Kidney tubule cell (primary cell): ENCODE measurements around the gene RETREG3.

Experiments used
- DNase-seq: peaks from one replicate; pipeline ENCODE4 v3.0.0-alpha.2; 2018; ENCODE audit warnings: low spot score

RETREG3 gene

GRCh38 chr17:42573095-42573494, 36.1 kb downstream of the RETREG3 start:
- DNase-seq: no peak

DNA sequence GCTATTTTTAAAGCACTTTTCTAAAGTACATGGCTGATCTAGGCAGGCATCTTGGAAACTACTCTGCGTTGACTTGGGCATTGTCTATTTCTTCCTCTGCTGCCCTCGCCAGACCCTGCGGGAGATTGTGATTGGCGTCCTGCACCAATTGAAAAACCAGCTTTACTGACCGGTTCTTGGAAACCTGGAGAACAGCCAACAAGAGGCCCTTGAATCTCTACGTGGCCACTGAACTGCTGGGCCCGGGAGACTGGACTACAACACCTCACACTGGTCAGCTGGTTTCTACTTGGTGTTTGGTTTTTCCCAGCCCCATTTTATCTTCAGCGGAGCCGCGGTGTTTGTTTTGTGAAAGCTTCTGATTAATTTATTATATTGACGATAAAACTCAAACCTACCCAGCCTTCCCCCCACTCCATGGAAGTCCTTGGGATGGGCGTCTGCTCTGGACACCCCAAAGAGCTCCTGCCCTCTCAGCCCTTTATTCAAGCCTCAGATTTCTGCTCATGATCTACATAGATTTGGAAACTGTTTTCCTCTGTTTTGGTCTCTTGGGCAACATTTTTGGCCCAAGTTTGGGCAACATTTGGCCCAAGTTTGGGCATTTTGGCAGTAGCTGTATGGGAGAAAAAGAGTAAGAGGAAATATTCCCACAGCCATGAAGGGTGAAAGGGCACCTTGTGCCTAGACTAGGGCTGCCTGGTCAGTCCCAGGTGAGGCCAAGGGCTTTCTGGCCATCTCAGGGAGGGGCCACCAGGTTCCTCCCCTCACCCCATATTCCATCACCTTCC, 37.5 kb downstream of the RETREG3 start:
- no peak for DNase-seq

GRCh38 chr17:42568341-42569111, 40.6 kb downstream of the RETREG3 start:
- no peak for DNase-seq

DNA sequence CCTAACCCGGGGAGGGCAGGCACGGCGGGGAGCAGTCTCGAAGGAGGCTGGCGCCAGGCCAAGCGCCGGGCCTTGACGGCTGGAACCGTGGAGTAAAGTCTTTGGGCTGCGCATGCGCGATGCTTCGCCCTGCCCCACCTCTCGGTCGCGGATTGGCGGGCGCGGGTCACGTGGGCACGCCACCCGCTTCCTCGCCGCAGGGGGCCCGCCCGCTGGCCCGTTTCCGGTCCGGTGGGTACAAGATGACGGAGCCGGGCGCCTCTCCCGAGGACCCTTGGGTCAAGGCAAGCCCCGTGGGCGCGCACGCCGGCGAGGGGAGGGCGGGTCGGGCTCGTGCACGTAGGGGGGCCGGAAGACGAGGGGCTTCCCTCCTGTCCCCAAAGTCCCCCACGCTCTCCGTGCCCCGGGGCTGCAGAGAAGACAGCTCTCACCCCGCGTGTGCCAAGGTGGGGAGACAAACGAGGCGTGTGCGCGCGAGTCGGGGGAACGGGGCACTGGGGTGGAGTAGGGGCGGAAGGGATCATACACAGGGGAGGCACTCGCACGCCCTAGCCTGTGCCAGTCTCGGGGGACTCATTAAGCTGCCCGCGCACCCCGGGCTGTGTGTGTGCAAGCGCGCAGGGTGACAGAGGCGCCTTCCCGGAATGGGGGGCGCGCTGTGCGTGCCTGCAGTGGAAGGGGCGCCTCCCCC, 42.1 kb downstream of the RETREG3 start, which contains the start of gene MLX:
MLX (plus strand) TSS at position 218 of the 691 bp plus-strand sequence; CDS start at position 243, 25 bp downstream.
- peak; percentile 93 for DNase-seq

- DNase-seq: peak; percentile 11
Observed at GRCh38 chr17:42566215-42566882, 42.8 kb downstream of the RETREG3 start.

DNA sequence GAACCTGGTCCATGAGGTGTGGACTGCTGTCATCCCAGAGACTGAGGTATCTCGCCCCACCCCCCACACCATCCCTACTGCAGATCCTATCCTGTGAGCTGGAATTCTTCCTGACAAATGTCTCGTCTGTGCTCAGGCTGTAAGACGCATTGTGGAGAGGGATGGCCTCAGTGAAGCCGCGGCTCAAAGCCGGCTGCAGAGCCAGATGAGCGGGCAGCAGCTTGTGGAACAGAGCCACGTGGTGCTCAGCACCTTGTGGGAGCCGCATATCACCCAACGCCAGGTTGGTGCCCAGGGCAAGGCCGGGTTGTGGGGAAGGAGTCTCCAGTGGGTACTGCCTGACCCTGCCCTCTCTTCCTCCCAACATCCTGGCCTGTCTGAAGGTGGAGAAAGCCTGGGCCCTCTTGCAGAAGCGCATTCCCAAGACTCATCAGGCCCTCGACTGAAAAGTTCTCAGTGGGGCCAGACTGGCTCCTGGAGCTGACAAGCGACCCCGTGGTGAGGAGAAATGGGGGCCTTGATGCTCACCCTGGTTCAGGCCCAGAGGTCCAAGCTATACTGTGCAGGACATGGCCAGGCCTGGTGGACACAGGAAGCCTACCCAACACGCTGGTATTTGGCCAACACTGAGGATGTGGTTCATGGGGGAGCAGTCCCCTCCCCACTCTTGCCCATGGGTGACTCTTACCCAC, 43.5 kb downstream of the RETREG3 start:
- no peak for DNase-seq

DNA sequence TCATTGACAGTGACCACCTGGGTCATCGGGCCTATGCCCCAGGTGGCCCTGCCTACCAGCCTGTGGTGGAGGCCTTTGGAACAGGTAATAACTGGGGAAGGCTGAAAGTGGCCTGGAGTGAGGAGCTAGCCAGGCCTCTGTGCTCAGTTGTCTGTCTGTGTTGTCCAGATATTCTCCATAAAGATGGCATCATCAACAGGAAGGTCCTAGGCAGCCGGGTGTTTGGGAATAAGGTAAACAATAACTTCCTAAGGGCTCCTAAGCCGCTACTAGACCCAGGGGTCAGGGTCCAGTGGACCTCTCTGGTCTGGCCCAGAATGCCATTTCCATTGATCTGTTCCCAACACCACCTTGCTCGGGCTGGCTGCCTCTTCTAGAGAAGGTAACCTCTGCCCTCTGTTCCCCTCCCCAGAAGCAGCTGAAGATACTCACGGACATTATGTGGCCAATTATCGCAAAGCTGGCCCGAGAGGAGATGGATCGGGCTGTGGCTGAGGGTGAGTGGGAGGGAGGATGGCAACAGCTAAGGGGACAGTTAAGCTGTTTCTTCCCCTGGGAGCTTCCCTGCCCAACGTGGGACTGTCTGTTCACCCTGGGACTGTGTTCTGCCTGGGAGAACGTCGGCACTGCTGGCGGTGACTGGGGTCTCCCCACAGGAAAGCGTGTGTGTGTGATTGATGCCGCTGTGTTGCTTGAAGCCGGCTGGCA, 44.2 kb downstream of the RETREG3 start:
- no peak for DNase-seq

GRCh38 chr17:42563950-42564349, 45.2 kb downstream of the RETREG3 start:
- DNase-seq: no peak

- peak; percentile 80 for DNase-seq
Observed at GRCh38 chr17:42563543-42563942, 45.6 kb downstream of the RETREG3 start.

DNA sequence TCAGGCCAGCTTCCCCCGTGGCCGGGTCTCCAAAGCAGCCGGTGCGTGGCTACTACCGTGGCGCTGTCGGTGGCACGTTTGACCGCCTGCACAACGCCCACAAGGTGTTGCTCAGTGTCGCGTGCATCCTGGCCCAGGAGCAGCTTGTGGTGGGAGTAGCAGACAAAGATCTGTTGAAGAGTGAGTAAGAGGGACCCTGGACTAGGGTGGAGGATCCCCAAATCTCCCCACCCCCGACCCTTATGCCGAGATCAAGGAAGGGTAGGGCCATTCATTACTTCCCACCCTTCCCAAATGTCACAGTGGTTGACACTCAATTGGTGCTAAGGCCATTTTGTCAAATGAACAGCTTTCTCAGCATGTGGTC, 46.0 kb downstream of the RETREG3 start:
- DNase-seq: peak; percentile 10

GRCh38 chr17:42562388-42563142, 46.6 kb downstream of the RETREG3 start:
- DNase-seq: peak; percentile 42

DNA sequence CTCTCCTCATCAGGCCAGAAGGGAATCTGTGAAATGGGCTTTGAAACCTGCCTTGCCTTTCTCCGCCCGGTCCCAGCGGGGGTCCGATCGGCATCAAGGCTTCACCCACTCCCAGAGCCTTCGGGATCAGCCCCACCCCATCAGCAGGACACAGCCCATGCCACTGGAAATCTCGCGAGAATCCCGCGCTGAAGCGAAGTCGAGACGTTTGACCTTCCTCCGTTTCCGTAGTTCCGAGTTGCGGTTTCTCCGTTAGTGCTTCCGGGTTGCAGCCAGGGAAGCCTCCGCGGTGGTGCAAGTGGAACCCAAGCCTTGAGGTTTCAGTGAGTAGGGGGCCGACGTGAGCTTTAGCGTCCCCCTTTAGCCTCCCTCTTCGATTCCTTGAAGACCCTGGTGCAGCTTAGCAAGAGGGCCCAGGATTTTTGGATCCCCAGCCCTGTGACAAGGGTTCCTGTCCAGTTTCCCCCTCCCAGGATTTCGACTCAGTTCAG, 47.2 kb downstream of the RETREG3 start, which contains the start of gene COASY:
COASY (plus strand) TSS at position 252 of the 491 bp plus-strand sequence. CDS start 475 bp downstream, outside the sequence.
- DNase-seq: peak; percentile 96

GRCh38 chr17:42560246-42560645, 48.9 kb downstream of the RETREG3 start:
- DNase-seq: no peak

DNA sequence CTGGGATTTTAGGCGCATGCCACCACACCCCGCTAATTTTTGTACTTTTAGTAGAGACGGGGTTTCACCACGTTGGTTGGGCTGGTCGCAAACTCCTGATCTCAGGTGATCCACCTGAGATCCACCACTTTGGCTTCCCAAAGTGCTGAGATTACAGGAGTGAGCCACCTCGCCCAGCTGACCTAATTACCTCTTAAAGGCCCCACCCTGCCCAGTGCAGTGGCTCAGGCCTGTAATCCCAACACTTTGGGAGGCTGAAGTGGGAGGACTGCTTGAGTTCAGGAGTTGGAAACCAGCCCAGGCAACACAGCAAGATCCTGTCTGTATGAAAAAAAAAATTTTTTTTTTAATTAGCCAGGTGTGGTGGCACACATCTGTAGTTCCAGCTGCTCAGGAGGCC, 50.1 kb downstream of the RETREG3 start:
- DNase-seq: no peak

- DNase-seq: peak; percentile 34
Observed at GRCh38 chr17:42555961-42556617, 53.1 kb downstream of the RETREG3 start.

DNA sequence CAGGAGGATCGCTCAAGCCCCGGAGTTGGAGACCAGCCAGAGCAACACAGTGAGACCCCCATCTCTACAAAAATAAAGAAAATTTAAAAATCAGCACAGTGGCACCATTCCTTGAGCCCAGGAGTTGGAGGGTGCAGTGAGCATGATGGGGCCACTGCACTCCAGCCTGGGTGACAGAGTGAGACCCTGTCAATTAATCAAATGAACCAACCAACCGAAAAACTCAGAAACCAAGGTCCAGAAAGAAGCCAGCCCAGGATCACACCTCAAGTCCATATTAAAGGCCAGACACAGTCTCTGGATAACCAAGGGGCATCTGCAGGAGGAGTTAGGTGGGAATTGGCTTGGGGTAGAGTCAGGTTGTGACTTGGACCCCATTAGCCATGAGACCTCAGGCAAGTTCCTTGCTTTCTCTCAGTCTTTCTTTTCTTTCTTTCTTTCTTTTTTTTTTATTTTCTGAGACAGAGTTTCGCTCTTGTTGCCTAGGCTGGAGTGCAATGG, 54.0 kb downstream of the RETREG3 start:
- no peak for DNase-seq

GRCh38 chr17:42554250-42555121, 54.7 kb downstream of the RETREG3 start:
- peak; percentile 90 for DNase-seq

DNA sequence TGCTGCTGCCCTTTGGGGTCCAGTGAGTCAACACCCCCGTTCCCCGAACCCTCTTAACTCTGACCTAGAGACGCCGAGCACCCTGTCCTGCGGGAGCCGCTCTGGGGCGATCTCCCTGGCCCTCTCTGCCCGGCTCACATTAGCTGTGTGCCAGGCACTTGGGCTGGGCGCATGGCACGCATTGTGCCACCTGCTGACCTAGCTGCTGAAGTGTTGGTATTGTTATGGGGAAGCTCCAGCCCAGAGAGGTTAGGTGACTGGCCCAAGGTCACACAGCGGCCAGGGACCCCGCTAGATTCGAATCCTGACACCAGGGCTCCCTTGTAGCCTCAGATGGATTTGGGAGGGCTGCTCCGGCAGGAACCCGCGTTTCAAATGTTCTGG, 55.3 kb downstream of the RETREG3 start:
- peak; percentile 47 for DNase-seq
